ENCODE results near the gene MARCKSL1.

DNA sequence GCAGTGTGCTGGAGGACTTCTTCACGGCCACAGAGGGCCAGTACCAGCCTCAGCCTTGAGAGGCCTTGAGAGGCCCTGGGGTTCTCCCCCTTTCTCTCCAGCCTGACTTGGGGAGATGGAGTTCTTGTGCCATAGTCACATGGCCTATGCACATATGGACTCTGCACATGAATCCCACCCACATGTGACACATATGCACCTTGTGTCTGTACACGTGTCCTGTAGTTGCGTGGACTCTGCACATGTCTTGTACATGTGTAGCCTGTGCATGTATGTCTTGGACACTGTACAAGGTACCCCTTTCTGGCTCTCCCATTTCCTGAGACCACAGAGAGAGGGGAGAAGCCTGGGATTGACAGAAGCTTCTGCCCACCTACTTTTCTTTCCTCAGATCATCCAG, 50.4 kb downstream of the MARCKSL1 start:
- no peak for TF ChIP-seq SRSF9 (IDR thresholded peaks at IDR 0.05; ENCODE audit: borderline replicate concordance, insufficient read depth, low read depth, low read length, poor library complexity, severe bottlenecking)
- no peak for TF ChIP-seq SP140L (CRISPR knock-in tag; IDR thresholded peaks at IDR 0.05; ENCODE audit: borderline replicate concordance)
- TF ChIP-seq HOXA5 (CRISPR knock-in tag; IDR thresholded peaks at IDR 0.05): no peak
- no peak for TF ChIP-seq EP300 (IDR thresholded peaks at IDR 0.05; ENCODE audit: low read depth in 2 of 2, low read length in 2 of 2)
- no peak for TF ChIP-seq EP300 (CRISPR knock-in tag; IDR thresholded peaks at IDR 0.05; ENCODE audit: borderline replicate concordance)
- TF ChIP-seq ZNF44 (CRISPR knock-in tag; IDR thresholded peaks at IDR 0.05): no peak
- TF ChIP-seq RFX5 (IDR thresholded peaks at IDR 0.05; ENCODE audit: low read depth, low read length): no peak
- TF ChIP-seq ZNF777 (CRISPR knock-in tag; IDR thresholded peaks at IDR 0.05): no peak
- no peak for TF ChIP-seq ZNF33B (CRISPR knock-in tag; IDR thresholded peaks at IDR 0.05)
- TF ChIP-seq, protein P1, sequence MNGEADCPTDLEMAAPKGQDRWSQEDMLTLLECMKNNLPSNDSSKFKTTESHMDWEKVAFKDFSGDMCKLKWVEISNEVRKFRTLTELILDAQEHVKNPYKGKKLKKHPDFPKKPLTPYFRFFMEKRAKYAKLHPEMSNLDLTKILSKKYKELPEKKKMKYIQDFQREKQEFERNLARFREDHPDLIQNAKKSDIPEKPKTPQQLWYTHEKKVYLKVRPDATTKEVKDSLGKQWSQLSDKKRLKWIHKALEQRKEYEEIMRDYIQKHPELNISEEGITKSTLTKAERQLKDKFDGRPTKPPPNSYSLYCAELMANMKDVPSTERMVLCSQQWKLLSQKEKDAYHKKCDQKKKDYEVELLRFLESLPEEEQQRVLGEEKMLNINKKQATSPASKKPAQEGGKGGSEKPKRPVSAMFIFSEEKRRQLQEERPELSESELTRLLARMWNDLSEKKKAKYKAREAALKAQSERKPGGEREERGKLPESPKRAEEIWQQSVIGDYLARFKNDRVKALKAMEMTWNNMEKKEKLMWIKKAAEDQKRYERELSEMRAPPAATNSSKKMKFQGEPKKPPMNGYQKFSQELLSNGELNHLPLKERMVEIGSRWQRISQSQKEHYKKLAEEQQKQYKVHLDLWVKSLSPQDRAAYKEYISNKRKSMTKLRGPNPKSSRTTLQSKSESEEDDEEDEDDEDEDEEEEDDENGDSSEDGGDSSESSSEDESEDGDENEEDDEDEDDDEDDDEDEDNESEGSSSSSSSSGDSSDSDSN (CRISPR knock-in tag; IDR thresholded peaks at IDR 0.05): no peak
- no peak for TF ChIP-seq POLR2A (IDR thresholded peaks at IDR 0.05; ENCODE audit: insufficient read depth in 1 of 2, low read depth in 2 of 2, low read length in 2 of 2)
- no peak for TF ChIP-seq ZSCAN29 (CRISPR knock-in tag; conservative IDR thresholded peaks at IDR 0.05)
- TF ChIP-seq, protein P2, sequence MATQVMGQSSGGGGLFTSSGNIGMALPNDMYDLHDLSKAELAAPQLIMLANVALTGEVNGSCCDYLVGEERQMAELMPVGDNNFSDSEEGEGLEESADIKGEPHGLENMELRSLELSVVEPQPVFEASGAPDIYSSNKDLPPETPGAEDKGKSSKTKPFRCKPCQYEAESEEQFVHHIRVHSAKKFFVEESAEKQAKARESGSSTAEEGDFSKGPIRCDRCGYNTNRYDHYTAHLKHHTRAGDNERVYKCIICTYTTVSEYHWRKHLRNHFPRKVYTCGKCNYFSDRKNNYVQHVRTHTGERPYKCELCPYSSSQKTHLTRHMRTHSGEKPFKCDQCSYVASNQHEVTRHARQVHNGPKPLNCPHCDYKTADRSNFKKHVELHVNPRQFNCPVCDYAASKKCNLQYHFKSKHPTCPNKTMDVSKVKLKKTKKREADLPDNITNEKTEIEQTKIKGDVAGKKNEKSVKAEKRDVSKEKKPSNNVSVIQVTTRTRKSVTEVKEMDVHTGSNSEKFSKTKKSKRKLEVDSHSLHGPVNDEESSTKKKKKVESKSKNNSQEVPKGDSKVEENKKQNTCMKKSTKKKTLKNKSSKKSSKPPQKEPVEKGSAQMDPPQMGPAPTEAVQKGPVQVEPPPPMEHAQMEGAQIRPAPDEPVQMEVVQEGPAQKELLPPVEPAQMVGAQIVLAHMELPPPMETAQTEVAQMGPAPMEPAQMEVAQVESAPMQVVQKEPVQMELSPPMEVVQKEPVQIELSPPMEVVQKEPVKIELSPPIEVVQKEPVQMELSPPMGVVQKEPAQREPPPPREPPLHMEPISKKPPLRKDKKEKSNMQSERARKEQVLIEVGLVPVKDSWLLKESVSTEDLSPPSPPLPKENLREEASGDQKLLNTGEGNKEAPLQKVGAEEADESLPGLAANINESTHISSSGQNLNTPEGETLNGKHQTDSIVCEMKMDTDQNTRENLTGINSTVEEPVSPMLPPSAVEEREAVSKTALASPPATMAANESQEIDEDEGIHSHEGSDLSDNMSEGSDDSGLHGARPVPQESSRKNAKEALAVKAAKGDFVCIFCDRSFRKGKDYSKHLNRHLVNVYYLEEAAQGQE (IDR thresholded peaks at IDR 0.05; ENCODE audit: borderline replicate concordance in 1 of 2, low read depth in 1 of 2, low read length in 2 of 2): no peak
- TF ChIP-seq PHF8 (CRISPR knock-in tag; IDR thresholded peaks at IDR 0.05): no peak
- TF ChIP-seq ELF1 (CRISPR knock-in tag; IDR thresholded peaks at IDR 0.05): no peak

All from HepG2 (cell line).